HepG2 (cell line): ENCODE results near the gene NEU4. TPM values are rescaled to one million over a fixed set of nuclear protein-coding genes. Genes with fewer than 3 reads are reported as not detected.
"Not testable (repeated sequence)": the region's sequence is repeated elsewhere in the genome, so short reads cannot be mapped to it uniquely, and the experiment has no call there.

Experiments used
- ATAC-seq: fragments of 200-7000 bp; cut with Tn5 transposase; 3 replicates; pipeline ENCODE4 v1.9.1; 2020; ENCODE audit warnings: mild to moderate bottlenecking, moderate library complexity
- BruUV-seq: library from RNA; stranded (reverse); fragments of 400-500 nt; replicated peaks from 2 replicates; lab custom pipeline; 2021; lab: Mats Ljungman, UMichigan
- CTCF ChIA-PET: fragments of 300-600 bp; formaldehyde crosslinking; extraction: SDS; loops from one replicate; lab custom pipeline; 2021; ENCODE audit warnings: low total read pairs, inconsistent platforms, low intra/inter-chr PET ratio; lab: Yijun Ruan, JAX
- POLR2A ChIA-PET: fragments of 350-600 bp; sonication (Branson Sonifier 250); formaldehyde crosslinking; loops from one replicate; lab custom pipeline; 2020; ENCODE audit warnings: antibody characterized with exemption, inconsistent platforms; lab: Yijun Ruan, JAX
- DNase-seq: peaks from one replicate; pipeline ENCODE4 v3.0.0-alpha.2; 2015; ENCODE audit warnings: low spot score
- FAIRE-seq: peaks from 3 replicates; lab custom pipeline; 2011; peaks lifted over from hg19 to GRCh38; lab: Jason Lieb, UNC
- H2AFZ ChIP-seq: one replicate; pipeline ENCODE4 v1.6.1; 2011; ENCODE audit warnings: low read length, inconsistent platforms
- H3K27ac ChIP-seq: fragments of 300-600 bp; 3 replicates; pipeline ENCODE4 v1.8.0; 2011; ENCODE audit warnings: mixed run types, mild to moderate bottlenecking, mixed read lengths, low read length, inconsistent platforms; ENCODE audit not compliant: insufficient read depth; ENCODE audit errors: extremely low read length
- H3K27me3 ChIP-seq, 2 experiments: fragments of 200-600 bp in 1 of 2; 2 replicates in 1 of 2; 3 replicates in 1 of 2; pipeline versions ENCODE4 v1.6.0 to v1.8.0; 2011; ENCODE audit warnings: low read length in 2 of 2, mild to moderate bottlenecking in 2 of 2, moderate library complexity in 2 of 2, inconsistent platforms in 1 of 2; ENCODE audit not compliant: insufficient read depth in 2 of 2, control insufficient read depth in 1 of 2
- H3K36me3 ChIP-seq, 2 experiments: fragments of 200-600 bp in 1 of 2; replicated peaks in 1 of 2; 2 replicates in 1 of 2; 3 replicates in 1 of 2; pipeline versions ENCODE4 v1.5.1 to v1.8.0; 2011; ENCODE audit warnings: low read length in 2 of 2, inconsistent platforms in 1 of 2; ENCODE audit not compliant: insufficient read depth in 2 of 2, control insufficient read depth in 1 of 2
- H3K4me1 ChIP-seq: 2 replicates; pipeline ENCODE4 v1.5.1; 2012; ENCODE audit warnings: low read length, inconsistent platforms; ENCODE audit not compliant: insufficient read depth
- H3K4me2 ChIP-seq: 2 replicates; pipeline ENCODE4 v1.6.0; 2011; ENCODE audit warnings: low read depth, low read length, inconsistent platforms
- H3K4me3 ChIP-seq, 3 experiments: fragments of 200-600 bp in 1 of 3; sonication (generic), shearing (Covaris generic) in 1 of 3; replicated peaks in 1 of 3; 2 replicates each; pipeline ENCODE4 v1.5.1; 2011 to 2016; ENCODE audit warnings: low read length in 3 of 3, inconsistent platforms in 2 of 3, low read depth in 2 of 3, mild to moderate bottlenecking in 2 of 3, control low read depth in 1 of 3, mixed read lengths in 1 of 3; ENCODE audit not compliant: insufficient read depth in 1 of 3
- H3K79me2 ChIP-seq: one replicate; pipeline ENCODE4 v1.6.1; 2011; ENCODE audit warnings: low read length, inconsistent platforms; ENCODE audit not compliant: insufficient read depth
- H3K9ac ChIP-seq: 2 replicates; pipeline ENCODE4 v1.6.0; 2011; ENCODE audit warnings: mild to moderate bottlenecking, low read depth, low read length, inconsistent platforms; ENCODE audit not compliant: insufficient read depth
- H3K9me3 ChIP-seq: 2 replicates; pipeline ENCODE4 v1.5.1; 2012; ENCODE audit warnings: mild to moderate bottlenecking, low read length
- H4K20me1 ChIP-seq: 2 replicates; pipeline ENCODE4 v1.6.0; 2011; ENCODE audit warnings: inconsistent platforms, mild to moderate bottlenecking, low read length, moderate library complexity; ENCODE audit not compliant: insufficient read depth
- HES4 ChIP-seq: sonication (generic); formaldehyde crosslinking; IDR thresholded peaks from 2 replicates; pipeline ENCODE4 v1.9.0; 2021; ENCODE audit warnings: mild to moderate bottlenecking, missing genetic modification reagents, borderline replicate concordance
- JDP2 ChIP-seq: sonication (generic); formaldehyde crosslinking; IDR thresholded peaks from 2 replicates; pipeline ENCODE4 v1.8.1; 2022; ENCODE audit warnings: missing genetic modification reagents, borderline replicate concordance
- RARG ChIP-seq: sonication (generic); formaldehyde crosslinking; IDR thresholded peaks from 2 replicates; pipeline ENCODE4 v1.4.0; 2020; ENCODE audit warnings: low read depth, mild to moderate bottlenecking, missing genetic modification reagents
- ZBTB38 ChIP-seq: sonication (generic); formaldehyde crosslinking; IDR thresholded peaks from 2 replicates; pipeline ENCODE4 v1.5.1; 2020; ENCODE audit warnings: mild to moderate bottlenecking, missing genetic modification reagents
- ZFP1 ChIP-seq: IDR thresholded peaks from 2 replicates; pipeline ENCODE4 v1.6.1; 2016
- WGBS: methylation state at CpG from one replicate; pipeline ENCODE4 v1.1.6; 2017; ENCODE audit warnings: low lambda C conversion rate; 5-methylcytosine and 5-hydroxymethylcytosine counted together
- in situ Hi-C: cut with HindIII; loops from 2 replicates; pipeline ENCODE4 v1.10.0; 2017; ENCODE audit warnings: low pct_unique_long_range_greater_than_20kb; ENCODE audit not compliant: extremely low pct_ligation_motif_present
- intact Hi-C: fragments of 100-400 bp; cut with micrococcal nuclease; formaldehyde crosslinking; loops from one replicate; pipeline ENCODE4 v1.10.0; 2022; ENCODE audit not compliant: unreplicated experiment
- polyA plus RNA-seq, 8 experiments: library from polyadenylated mRNA; depleted of rRNA in 3 of 8; stranded (reverse) in 7 of 8; unstranded in 1 of 8; fragments of >200 nt; fragmentation: Illumina TruSeq in 4 of 8; extraction: Trizol in 4 of 8; gene quantifications; 2 replicates each; pipeline versions ENCODE4 v1.2.1 to v1.2.3, GENCODE V29; 2011 to 2016; ENCODE audit warnings: low read depth in 4 of 8, missing spikeins in 1 of 8, mixed read lengths in 1 of 8; ENCODE audit not compliant: insufficient read depth in 1 of 8
- total RNA-seq, 5 experiments: library from RNA; depleted of rRNA; stranded (reverse); fragments of >200 nt; fragmentation: Illumina TruSeq; extraction: Trizol; gene quantifications; 2 replicates each; pipeline ENCODE4 v1.2.3, GENCODE V29; 2016; ENCODE audit warnings: low read depth in 1 of 5
- TF ChIP-seq, protein P1 (sequence below): sonication (generic); formaldehyde crosslinking; IDR thresholded peaks from 2 replicates; pipeline ENCODE4 v1.8.1; 2023; ENCODE audit warnings: mild to moderate bottlenecking, moderate library complexity, missing genetic modification reagents

The NEU4 gene
- total and polyA plus RNA-seq, 2 of the 13 experiments (the other 11 are each of a cell fraction or from before 2014, with no cell fraction given): 53.5 to 107 TPM

- not testable (repeated sequence) for FAIRE-seq
Measured at GRCh38 chr2:241823531-241824437, 14.8 kb downstream of the NEU4 start.

DNA sequence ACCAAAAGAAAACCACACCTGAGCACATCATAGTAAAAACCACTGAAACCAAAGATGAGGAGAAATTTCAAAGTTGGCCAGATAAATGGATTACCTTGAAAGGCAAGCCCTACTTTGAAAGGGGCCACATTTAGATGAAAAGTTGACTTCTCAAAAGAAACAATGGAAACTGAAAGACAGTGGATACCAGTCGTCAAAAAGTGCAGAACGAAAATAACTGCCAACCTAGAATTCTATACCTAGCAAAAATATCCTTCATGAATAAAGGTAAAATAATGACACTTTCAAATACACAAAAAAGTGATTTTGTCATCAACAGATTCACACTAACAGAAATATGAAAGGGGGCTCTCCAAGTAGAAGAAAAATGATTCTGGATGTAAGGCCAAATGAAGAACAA, 18.4 kb downstream of the NEU4 start:
- no peak overlapping the region for H3K4me2 ChIP-seq
- WGBS: 27% methylated on average over 2 of the region's 2 CpGs
- H4K20me1 ChIP-seq: no peaks in the 10 kb centered on the region
- BruUV-seq: no TSS peak
- no peak overlapping the region for H3K9ac ChIP-seq
- no peak for DNase-seq
- no peak overlapping the region for H2AFZ ChIP-seq
- no peak for TF ChIP-seq JDP2
- TF ChIP-seq, protein P1, sequence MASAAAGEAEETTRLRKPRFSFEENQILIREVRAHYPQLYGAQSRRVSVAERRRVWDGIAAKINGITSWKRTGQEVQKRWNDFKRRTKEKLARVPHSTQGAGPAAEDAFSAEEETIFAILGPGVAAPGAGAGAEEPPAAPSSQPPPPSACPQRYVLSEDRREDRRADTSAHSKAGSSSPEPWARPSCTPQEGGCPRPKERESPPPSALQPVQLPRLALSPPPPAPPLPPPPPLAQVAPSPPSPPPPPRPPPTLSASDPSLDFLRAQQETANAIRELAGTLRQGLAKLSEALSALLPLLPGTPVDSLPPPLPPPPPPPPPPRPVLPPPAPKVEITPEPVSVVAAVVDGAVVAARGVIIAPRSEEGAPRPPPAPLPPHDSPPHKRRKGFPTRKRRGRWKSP: no peak
- no peak for TF ChIP-seq HES4
- peak; percentile 97; the same call in 1 of the 2 replicates for TF ChIP-seq ZFP1 (CRISPR knock-in tag)
- no peak for TF ChIP-seq RARG
- H3K27me3 ChIP-seq: peaks cover 0 to 10% of the 10 kb centered on the region in 2 experiments; a peak in 2 of 5 replicates
- H3K79me2 ChIP-seq: no peaks in the 10 kb centered on the region
- ChIA-PET CTCF (no interaction called here), POLR2A (no interaction called here)
- intact Hi-C loops: no loop called here
- no peaks in the 10 kb centered on the region for H3K36me3 ChIP-seq
- H3K27ac ChIP-seq: no peak overlapping the region
- FAIRE-seq: no peak
- H3K4me1 ChIP-seq: no peaks in the 10 kb centered on the region
- no peak for ATAC-seq
- peaks cover 17% of the 10 kb centered on the region for H3K9me3 ChIP-seq
- in situ Hi-C loops: no loop called here
- H3K4me3 ChIP-seq: no peak overlapping the region

More at GRCh38 chr2:241823531-241824437, 14.8 kb downstream of the NEU4 start:
- POLR2A ChIA-PET, BruUV-seq, H3K79me2 ChIP-seq, H3K4me2 ChIP-seq, in situ Hi-C loops, intact Hi-C loops, H3K27ac ChIP-seq, H3K9ac ChIP-seq, H3K4me1 ChIP-seq, H3K4me3 ChIP-seq, CTCF ChIA-PET, H2AFZ ChIP-seq, ATAC-seq, H4K20me1 ChIP-seq, H3K27me3 ChIP-seq, DNase-seq, H3K36me3 ChIP-seq: not testable (repeated sequence)
- 82% methylated on average over 45 of the region's 45 CpGs for WGBS
- H3K9me3 ChIP-seq: peaks cover 17% of the 10 kb centered on the region
- 0 out of 2 replicates have a peak, but pooled peaks have one; percentile 21 for TF ChIP-seq ZBTB38 (CRISPR knock-in tag)
